GM23338 (cell line): ENCODE data around the gene OSBPL6. TPM values are rescaled to one million over a fixed set of nuclear protein-coding genes. Genes with fewer than 3 reads are reported as not detected.

ENCODE experiments used
- ATAC-seq: fragments of 200-7000 bp; cut with Tn5 transposase; 3 replicates; pipeline ENCODE4 v1.9.1; 2020
- DNase-seq: peaks from one replicate; pipeline ENCODE4 v3.0.0-alpha.2; 2015; ENCODE audit warnings: low spot score
- H2AFZ ChIP-seq: fragments of 200-600 bp; sonication (generic); 2 replicates; pipeline ENCODE4 v1.8.0; 2016; ENCODE audit warnings: antibody characterized with exemption, mild to moderate bottlenecking, moderate library complexity
- H3F3A ChIP-seq: fragments of 200-600 bp; sonication (generic); replicated peaks from 2 replicates; pipeline ENCODE4 v1.8.0; 2017; ENCODE audit warnings: antibody characterized with exemption, mixed run types, low read depth
- H3K27ac ChIP-seq: fragments of 200-600 bp; sonication (generic); 2 replicates; pipeline ENCODE4 v1.6.1; 2016; ENCODE audit warnings: low read depth
- H3K27me3 ChIP-seq: fragments of 200-600 bp; sonication (generic); 2 replicates; pipeline ENCODE4 v1.8.0; 2016; ENCODE audit warnings: mild to moderate bottlenecking, mixed run types, moderate library complexity; ENCODE audit not compliant: insufficient read depth
- H3K36me3 ChIP-seq: fragments of 200-600 bp; sonication (generic); 2 replicates; pipeline ENCODE4 v1.8.0; 2016; ENCODE audit warnings: mild to moderate bottlenecking; ENCODE audit not compliant: insufficient read depth
- H3K4me1 ChIP-seq: fragments of 200-600 bp; sonication (generic); 2 replicates; pipeline ENCODE4 v1.8.0; 2016; ENCODE audit warnings: mild to moderate bottlenecking, moderate library complexity; ENCODE audit not compliant: insufficient read depth
- H3K4me2 ChIP-seq: fragments of 200-600 bp; sonication (generic); 2 replicates; pipeline ENCODE4 v1.7.1; 2017; ENCODE audit warnings: mixed run types
- H3K4me3 ChIP-seq: fragments of 200-600 bp; sonication (generic); 2 replicates; pipeline ENCODE4 v1.6.1; 2016; ENCODE audit warnings: mixed run types
- H3K79me2 ChIP-seq: fragments of 200-600 bp; sonication (generic); replicated peaks from 2 replicates; pipeline ENCODE4 v1.8.0; 2017; ENCODE audit warnings: mild to moderate bottlenecking; ENCODE audit not compliant: insufficient read depth
- H3K9me2 ChIP-seq: fragments of 200-600 bp; sonication (generic); 2 replicates; pipeline ENCODE4 v1.8.0; 2017; ENCODE audit not compliant: insufficient read depth
- H4K20me1 ChIP-seq: fragments of 200-600 bp; sonication (generic); replicated peaks from 2 replicates; pipeline ENCODE4 v1.8.0; 2017; ENCODE audit warnings: mild to moderate bottlenecking; ENCODE audit not compliant: insufficient read depth
- H3K27ac Mint-ChIP-seq: 2 replicates; pipeline ENCODE4 v1.8.0; 2020; ENCODE audit warnings: inconsistent platforms, mild to moderate bottlenecking, moderate library complexity, mixed read lengths
- H3K27me3 Mint-ChIP-seq: 3 replicates; pipeline ENCODE4 v1.8.0; 2022; ENCODE audit warnings: low read depth, mild to moderate bottlenecking, moderate library complexity, mixed read lengths, inconsistent platforms; ENCODE audit not compliant: insufficient read depth, poor library complexity
- H3K36me3 Mint-ChIP-seq: 3 replicates; pipeline ENCODE4 v1.8.0; 2021; ENCODE audit warnings: low read depth, mild to moderate bottlenecking, inconsistent platforms, moderate library complexity, mixed read lengths
- H3K4me1 Mint-ChIP-seq: 3 replicates; pipeline ENCODE4 v1.8.0; 2020; ENCODE audit warnings: mild to moderate bottlenecking, inconsistent platforms, mixed read lengths
- H3K4me3 Mint-ChIP-seq: 3 replicates; pipeline ENCODE4 v1.8.0; 2021; ENCODE audit warnings: moderate library complexity, mild to moderate bottlenecking, inconsistent platforms, mixed read lengths
- H3K9me3 Mint-ChIP-seq: 3 replicates; pipeline ENCODE4 v1.8.0; 2020; ENCODE audit warnings: moderate library complexity, mild to moderate bottlenecking, inconsistent platforms, mixed read lengths
- CREB1 ChIP-seq: fragments of 250-450 bp; sonication (Bioruptor Pico); IDR thresholded peaks from 2 replicates; pipeline ENCODE4 v1.5.0; 2020; ENCODE audit warnings: low read depth, mild to moderate bottlenecking, moderate library complexity
- CTCF ChIP-seq, 2 experiments: fragments of 200-600 bp in 1 of 2; sonication (generic) in 1 of 2; conservative IDR thresholded peaks; 2 replicates each; pipeline versions ENCODE4 v1.5.1 to v1.6.1; 2016 to 2017; ENCODE audit warnings: antibody characterized with exemption in 2 of 2, low read depth in 2 of 2, mild to moderate bottlenecking in 2 of 2, moderate library complexity in 1 of 2
- ETS1 ChIP-seq: IDR thresholded peaks from 2 replicates; pipeline ENCODE4 v1.6.1; 2016; ENCODE audit warnings: antibody characterized with exemption
- EZH2 ChIP-seq: fragments of 200-600 bp; sonication (generic); IDR thresholded peaks from one replicate; pipeline ENCODE4 v1.8.0; 2017; ENCODE audit warnings: antibody characterized with exemption, mild to moderate bottlenecking, low read depth; ENCODE audit not compliant: unreplicated experiment
- EZH2phosphoT487 ChIP-seq: fragments of 200-600 bp; sonication (generic); IDR thresholded peaks from one replicate; pipeline ENCODE4 v1.8.1; 2018; ENCODE audit warnings: antibody characterized with exemption; ENCODE audit not compliant: unreplicated experiment
- JUNB ChIP-seq: IDR thresholded peaks from one replicate; pipeline ENCODE4 v1.6.1; 2016; ENCODE audit warnings: antibody characterized with exemption; ENCODE audit not compliant: unreplicated experiment
- NANOG ChIP-seq: IDR thresholded peaks from 2 replicates; pipeline ENCODE4 v1.6.1; 2016; ENCODE audit warnings: antibody characterized with exemption, borderline replicate concordance
- POLR2AphosphoS5 ChIP-seq: IDR thresholded peaks from 2 replicates; pipeline ENCODE4 v1.6.1; 2016; ENCODE audit warnings: antibody characterized with exemption, low read depth
- REST ChIP-seq: IDR thresholded peaks from one replicate; pipeline ENCODE4 v1.6.1; 2018; ENCODE audit warnings: antibody characterized with exemption; ENCODE audit not compliant: unreplicated experiment
- STAT1 ChIP-seq: IDR thresholded peaks from one replicate; pipeline ENCODE4 v1.6.1; 2016; ENCODE audit warnings: antibody characterized with exemption; ENCODE audit not compliant: unreplicated experiment
- ZNF114 ChIP-seq: fragments of 250-450 bp; sonication (Bioruptor Pico); IDR thresholded peaks from 2 replicates; pipeline ENCODE4 v1.5.0; 2020; ENCODE audit warnings: mild to moderate bottlenecking, moderate library complexity
- ZNF462 ChIP-seq: fragments of 250-450 bp; sonication (Bioruptor Pico); IDR thresholded peaks from 2 replicates; pipeline ENCODE4 v1.5.0; 2020; ENCODE audit warnings: mild to moderate bottlenecking, moderate library complexity
- polyA plus RNA-seq: library from polyadenylated mRNA; unstranded; fragments of >200 nt; fragmentation: Nextera tagmentation; extraction: Ambion mirVana; gene quantifications from 2 replicates; pipeline ENCODE4 v1.2.1, GENCODE V29; 2016
- total RNA-seq: library from RNA; depleted of rRNA; stranded (reverse); fragments of >200 nt; shearing (Covaris generic); gene quantifications from 2 replicates; pipeline ENCODE4 v1.2.3, GENCODE V29; 2014

OSBPL6 gene
- total and polyA plus RNA-seq, 2 experiments from 2014 or later: 6.0 to 8.5 TPM

- TF ChIP-seq STAT1: no peak
- TF ChIP-seq CREB1 (CRISPR knock-in tag): no peak
- no peak for TF ChIP-seq ZNF114 (CRISPR knock-in tag)
- no peak for TF ChIP-seq ZNF462
- TF ChIP-seq NANOG: no peak
- no peak for TF ChIP-seq CTCF (conservative IDR thresholded peaks at IDR 0.05; ENCODE audit: low read depth in 2 of 2)
- TF ChIP-seq EZH2: no peak
- no peak for TF ChIP-seq EZH2phosphoT487
- no peak for TF ChIP-seq JUNB
- TF ChIP-seq POLR2AphosphoS5: no peak
- no peak for TF ChIP-seq ETS1
- TF ChIP-seq REST: no peak
- H3K4me3 Mint-ChIP-seq: no peak overlapping the region
- peaks cover 6% of the 10 kb centered on the region; the same call in 2 of the 3 replicates for H3K9me3 Mint-ChIP-seq
These were observed 90.9 kb downstream of the OSBPL6 start for GRCh38 chr2:178285287-178285615.

More at GRCh38 chr2:178285287-178285615, 90.9 kb downstream of the OSBPL6 start:
- H3K4me2 ChIP-seq: no peak overlapping the region
- Mint-ChIP-seq H3K36me3 (peaks cover 10% of the 10 kb centered on the region), H3K27ac (no peak overlapping the region), H3K4me1 (peaks cover 7% of the 10 kb centered on the region), H3K27me3 (no peaks in the 10 kb centered on the region)
- H3K36me3 ChIP-seq: no peaks in the 10 kb centered on the region
- H3K9me2 ChIP-seq: no peaks in the 10 kb centered on the region
- no peaks in the 10 kb centered on the region for H3F3A ChIP-seq
- DNase-seq: no peak
- no peak overlapping the region for H3K4me3 ChIP-seq
- H3K79me2 ChIP-seq: no peaks in the 10 kb centered on the region
- no peaks in the 10 kb centered on the region for H3K27me3 ChIP-seq
- no peak overlapping the region for H2AFZ ChIP-seq
- H4K20me1 ChIP-seq: no peaks in the 10 kb centered on the region
- no peak overlapping the region for H3K27ac ChIP-seq
- H3K4me1 ChIP-seq: 0 out of 2 replicates have a peak, but pooled peaks cover 3% of the 10 kb centered on the region
- ATAC-seq: no peak
